ENCODE results near the gene SSC5D.

Gene SSC5D

DNA sequence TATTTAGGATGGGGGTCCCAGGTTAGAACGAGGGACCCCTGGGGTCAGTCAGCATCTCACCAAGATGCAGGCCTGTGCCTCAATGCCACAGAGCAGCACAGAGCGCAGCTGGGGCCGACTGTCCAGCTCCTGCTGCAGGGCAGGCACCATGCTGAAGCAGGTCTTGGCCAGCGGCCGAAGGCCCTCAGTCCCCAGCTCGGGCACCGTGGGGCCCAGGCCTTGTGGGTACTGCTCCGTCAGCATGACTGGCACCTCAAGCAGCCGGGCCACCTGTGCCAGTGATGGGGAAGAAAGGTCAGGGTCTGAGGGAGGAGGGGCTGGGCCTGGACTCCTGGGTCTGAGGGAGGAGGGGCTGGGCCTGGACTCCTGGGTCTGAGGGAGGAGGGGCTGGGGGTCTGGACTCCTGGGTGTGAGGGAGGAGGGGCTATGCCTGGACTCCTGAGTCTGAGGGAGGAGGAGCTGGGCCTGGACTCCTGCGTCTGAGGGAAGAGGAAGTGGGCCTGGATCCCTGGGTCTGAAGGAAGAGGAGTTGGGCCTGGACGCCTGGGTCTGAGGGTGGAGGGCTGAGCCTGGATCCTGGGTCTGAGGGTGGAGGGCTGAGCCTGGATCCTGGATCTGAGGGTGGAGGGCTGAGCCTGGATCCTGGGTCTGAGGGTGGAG is 32.5 kb upstream of the SSC5D start:
- no peak for DNase-seq

DNA sequence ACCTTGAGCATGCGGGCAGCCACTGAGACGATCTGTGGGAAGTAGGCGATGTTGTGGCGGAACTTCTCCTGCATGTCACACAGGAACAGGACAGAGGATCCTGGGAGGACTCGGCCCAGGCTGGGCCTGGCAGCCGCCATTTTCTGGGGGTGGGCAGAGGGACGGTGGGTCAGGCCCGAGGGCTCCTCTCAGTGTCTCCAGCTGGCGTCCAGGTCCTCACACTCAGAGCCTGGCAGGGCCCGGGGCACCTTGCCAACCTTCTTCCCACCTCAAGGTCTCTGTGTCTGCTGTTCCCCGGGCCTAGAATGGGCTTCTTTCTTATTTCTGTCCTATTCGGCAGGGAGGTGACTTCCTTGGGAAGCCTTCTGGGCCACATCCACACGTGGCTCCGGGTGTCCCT is 31.9 kb upstream of the SSC5D start:
- DNase-seq: no peak

DNA sequence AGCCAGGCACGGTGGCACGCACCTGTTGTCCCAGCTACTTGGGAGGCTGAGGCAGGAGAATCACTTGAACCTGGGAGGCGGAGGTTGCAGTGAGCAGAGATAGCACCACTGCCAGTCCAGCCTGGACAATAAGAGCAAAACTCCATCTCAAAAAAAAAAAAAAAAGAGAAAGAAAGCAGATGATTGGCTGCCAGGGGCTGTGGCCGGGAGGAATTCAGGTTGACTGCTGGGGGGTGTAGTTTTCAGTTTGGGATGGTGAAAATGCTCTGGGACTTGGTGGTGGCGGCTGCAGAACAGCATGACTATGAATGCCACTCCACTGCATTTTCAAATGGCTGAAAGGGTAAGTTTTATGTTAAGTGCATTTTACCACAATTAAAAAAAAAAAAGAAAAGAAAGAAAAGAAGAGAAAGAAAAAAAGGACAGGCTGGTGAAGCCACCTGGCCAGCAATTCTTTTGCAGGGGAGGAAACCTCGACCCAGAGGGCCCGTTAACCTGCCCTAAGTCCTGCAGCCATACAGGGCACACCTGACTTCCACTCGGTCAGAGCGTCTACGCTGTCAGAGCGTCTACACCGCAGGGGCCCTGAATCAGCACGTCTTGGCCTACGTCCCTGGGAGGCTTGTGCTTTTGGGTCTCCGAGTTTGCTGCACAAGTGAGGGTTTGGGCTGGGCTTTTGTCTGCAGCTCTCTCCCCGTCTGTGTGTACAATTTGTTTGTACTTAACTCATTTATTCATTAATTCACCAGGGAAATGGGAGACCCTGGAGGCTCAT is 30.4 kb upstream of the SSC5D start:
- no peak for DNase-seq

DNA sequence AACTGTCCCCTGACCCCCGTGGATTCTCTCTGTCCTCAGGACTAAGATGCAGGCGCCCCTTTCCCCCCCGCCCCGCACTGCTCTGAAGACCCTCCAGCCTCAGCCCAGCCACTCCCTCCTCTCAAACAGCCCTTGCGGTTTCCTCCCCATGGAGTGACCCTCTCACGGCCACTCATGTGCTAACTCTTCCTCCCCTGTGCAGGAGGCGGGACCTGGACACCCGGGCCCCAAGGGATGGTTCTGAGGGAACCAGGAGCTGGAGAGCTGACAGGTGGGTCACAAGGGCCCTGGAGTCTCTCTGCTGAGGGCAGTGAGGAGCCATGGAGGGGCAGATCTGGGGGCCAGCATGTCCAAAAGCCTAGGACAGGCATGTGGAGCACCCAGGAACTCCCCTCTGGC is 28.7 kb upstream of the SSC5D start:
- no peak for DNase-seq

DNA sequence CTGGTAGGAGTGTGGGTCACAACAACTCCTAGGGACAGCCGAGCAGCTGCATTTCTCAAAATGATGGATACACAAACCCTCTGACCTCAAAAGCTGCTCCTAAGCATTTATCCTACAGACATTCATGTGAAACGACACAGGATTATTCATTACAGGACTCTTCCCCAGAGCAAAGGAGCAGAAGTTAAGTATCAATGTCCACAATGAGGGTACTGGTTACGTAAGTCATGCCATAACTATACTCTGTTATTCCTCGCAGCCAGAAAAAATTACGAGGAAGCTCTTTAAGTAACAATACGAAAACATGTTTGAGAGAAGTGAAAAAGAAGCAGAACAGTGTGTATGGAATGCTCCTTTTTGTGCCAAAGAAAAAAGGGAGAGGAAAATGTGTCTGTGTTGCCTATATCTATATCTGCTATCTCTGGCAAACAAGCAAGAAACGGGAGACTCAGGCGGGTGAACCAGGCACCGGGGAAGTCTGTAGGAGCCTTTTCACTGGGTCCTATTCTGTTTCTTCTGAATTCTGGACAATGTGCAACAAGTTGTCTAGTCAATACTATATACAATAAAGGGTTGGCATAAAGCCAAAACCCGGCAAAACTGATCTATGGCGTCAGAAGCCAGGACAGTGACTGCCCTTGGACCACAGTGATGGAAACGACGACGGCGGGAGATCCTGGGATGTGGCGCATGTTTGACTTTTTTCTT is 28.1 kb upstream of the SSC5D start:
- no peak for DNase-seq

DNA sequence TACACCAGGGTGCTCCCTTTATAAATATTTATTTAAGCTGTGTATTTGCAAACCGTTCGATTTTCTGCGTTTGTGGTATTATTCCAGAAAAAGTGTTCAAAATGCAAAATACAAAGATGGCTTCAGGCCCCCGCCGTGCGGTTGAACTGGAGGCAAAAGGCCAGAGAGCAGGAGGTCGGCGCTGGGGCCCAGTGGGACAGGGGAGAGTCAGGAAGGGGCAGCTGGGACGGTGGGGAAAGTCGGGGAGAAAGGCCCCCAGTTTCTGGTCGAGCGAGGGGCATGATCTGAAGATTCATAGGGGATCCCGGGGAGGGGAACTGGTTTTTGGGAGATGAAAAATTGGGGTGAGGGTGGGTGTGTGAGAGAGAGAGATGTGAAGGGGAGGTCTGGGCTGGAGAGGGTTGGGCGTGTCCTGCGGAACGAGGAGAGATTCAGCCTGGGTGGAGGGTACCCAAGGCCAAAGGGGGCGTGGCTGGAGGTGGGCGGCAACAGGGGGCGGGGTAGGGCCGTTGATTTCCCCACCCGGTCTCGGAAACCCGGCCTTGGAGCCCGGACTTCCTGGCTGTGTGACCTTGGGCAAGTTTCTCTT is 27.5 kb upstream of the SSC5D start:
- DNase-seq: peak; percentile 78

DNA sequence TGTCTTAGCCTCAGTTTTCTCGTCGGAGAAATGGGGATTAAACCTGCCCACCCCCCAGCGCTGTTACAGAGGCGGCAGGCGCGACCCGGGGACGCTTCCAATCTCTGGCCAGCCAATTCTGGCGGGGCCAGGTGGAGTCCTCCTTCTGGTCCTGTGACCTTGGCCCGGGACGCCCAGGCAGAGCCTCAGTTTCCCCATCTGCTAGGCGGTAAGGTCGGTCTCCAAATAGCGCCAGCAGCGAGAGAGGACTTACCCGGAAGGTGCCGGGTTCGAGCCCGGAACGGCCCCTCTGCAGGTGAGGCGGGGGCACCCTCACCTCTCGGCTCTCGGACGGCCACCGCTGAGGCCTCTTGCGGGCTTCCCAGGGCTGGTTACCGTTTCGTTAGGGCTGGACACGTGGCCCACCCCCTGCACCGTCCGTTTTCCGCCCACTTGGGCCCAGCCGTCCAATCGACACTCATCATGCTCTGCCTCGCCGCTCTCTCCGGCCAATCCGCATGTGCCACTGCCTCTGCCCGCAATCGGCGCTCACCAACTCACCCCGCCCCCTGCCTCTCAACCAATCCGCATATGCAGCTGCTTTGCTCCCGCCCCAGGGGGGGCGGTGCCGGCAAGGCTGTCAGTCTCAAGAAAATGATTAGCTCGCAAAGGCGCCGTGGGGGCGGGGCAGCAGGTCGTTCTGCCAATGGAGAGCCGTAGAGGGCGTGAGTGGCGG is 26.8 kb upstream of the SSC5D start, which contains the start of gene ISOC2:
Gene ISOC2 (minus strand): TSS at position 384 of the 715 bp plus-strand sequence. CDS start 5,156 bp downstream, outside the sequence.
- DNase-seq: peak; percentile 100

DNA sequence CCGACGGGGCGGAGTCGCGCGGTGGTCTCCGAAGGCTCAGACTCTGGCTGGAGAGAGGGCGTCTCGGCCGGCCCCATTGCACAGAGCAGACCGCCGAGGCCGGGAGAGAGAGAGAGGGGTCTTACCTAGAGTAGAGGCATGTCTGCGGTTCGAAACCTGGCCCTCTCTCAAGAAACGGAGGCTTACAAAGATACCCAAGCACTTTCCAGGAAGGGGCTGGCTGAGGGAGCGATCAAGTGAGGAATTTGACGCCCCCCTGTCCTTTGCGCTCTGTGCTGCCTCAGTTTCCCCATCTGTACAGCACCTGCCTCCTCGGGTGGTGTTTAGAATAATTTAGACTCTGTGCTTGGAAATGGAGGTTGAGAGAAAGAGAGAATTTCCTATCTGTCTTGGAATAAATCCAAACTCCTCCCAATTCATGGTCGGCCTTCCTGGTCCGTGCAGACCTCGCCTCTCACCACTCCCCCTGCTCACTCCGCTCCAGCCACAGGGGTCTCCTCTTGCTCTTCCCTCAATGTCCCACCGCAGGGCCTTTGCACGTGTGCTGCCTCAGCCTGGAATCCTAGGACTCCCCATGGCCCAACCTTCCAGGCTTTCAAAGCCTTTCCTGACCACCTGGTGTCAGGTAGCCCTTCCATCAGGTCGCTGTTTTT is 26.1 kb upstream of the SSC5D start:
- DNase-seq: peak; percentile 45

DNA sequence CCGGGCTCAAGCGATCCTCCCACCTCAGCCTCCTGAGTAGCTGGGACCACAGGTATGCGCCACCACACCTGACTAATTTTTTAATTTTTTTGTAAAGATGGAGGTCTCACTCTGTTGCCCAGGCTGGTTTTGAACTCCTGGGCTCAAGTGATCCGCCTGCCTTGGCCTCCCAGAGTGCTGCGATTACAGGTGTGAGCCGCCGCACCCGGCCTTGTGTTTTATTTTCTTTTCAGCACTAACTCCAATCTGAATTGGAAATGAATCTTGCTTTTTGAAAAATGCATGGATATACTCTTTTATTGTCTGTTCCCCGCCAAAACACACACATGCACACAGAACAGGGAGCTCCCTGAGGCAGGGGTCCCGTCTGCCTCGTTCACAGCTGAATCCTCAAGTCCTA is 25.5 kb upstream of the SSC5D start:
- DNase-seq: no peak

DNA sequence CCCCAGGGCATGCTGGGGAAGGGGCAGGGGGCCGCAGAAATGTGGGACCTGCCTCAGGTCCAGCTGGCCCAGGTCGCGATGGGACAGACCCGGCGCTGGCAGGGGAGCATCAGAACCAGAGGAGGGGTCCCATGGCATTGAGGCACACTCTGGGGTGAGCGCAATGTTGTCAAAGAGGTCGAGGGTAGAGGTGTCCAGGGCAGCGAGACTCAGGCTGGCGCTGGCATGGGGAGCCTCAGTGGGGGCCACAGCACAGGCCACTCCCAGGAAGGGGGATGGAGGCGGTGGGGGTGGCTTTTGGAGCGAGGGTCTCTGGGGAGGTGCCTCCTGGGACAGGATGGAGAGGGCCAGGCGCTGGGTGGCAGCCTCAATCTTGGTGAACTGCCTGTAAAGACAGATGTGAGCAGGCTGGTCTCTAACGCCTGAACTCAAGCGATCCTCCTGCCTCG is 24.6 kb upstream of the SSC5D start:
- no peak for DNase-seq

DNA sequence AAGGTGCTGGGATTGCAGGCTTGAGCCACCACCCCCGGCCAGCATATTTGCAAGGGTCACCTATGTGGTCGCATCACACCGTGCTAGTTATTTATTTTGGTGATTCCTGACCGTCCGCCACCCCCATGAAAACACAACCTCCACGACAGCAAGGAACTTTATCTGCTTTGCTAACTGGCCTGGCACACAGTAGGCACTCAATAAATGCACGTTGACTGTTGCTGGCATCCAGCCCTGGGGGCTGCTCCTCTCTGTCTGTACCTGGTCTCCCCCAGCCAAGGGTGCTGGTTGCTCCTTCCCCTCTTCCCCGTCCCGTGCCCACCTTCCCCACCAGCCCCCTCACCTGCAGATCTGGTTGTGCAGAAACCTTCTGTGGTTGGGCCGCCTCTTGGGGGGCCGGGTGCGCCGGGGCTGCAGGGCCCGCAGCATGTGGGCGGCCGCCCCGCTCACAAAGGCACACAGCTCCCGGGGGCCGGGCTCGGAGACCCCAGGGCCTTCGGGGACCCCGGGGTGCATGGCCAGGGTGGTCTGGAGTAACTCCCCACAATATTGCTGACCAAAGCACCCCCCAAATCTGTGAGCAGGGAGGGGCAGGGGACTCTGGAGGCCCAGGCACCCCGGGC is 24.1 kb upstream of the SSC5D start:
- no peak for DNase-seq

DNA sequence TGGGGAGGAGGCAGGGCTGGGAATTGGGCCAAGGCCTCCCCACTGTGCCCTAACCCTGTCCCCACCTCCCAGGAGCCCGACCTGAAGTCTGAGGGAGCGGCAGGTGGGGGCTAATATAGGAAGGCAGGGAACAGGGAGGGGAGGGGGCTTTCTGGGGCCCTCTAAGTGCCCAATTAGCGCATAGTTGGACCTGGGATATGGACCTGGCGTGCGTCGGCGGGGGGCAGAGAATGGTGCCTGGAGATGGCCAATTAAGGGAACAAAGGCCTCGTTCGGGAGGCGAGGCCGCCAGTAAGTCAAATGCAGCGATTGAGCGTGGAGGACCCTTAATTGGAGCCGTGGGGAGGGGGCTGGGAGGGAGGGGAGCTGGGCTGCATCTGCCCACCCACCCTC is 23.6 kb upstream of the SSC5D start, which contains the start of gene C19orf85:
Gene C19orf85 (minus strand): TSS at position 90 of the 393 bp plus-strand sequence. CDS start 197 bp downstream, outside the sequence.
- no peak for DNase-seq

DNA sequence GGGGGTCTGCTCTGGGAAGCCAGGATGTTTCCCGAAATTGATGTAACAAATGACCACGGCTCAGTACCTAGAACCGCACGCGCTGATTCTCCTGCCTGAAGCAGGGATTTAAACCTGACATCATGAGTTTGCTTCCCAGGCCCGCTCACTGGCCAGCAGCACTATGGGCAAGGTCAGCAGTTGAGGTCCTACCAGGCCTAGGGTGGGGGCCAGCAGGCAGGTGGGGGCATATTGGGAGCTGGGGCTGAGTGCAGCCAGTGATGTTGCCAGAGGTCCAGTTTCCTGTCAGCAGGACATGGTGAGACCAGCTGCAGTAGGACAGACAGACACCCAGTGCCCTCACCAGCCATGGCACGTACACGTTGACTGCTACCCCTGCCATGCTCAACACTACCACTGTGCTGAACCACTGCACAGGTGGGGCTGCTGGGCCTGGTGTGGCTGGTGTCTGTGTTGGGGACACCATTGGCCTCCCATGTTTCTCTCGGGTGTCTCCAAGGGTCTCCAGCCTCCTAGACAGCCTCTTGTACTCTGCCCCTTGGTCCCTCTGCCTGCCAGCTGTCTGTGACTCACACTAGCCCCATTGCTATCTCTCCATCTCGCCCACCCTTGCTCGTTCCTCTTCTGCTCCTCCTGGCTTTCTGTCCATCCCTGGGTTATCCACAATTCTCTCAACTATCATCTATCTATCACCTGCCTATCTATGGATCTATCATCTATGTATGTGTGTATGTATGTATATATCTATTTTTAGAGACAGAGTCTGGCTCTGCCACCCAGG is 22.6 kb upstream of the SSC5D start:
- DNase-seq: no peak

DNA sequence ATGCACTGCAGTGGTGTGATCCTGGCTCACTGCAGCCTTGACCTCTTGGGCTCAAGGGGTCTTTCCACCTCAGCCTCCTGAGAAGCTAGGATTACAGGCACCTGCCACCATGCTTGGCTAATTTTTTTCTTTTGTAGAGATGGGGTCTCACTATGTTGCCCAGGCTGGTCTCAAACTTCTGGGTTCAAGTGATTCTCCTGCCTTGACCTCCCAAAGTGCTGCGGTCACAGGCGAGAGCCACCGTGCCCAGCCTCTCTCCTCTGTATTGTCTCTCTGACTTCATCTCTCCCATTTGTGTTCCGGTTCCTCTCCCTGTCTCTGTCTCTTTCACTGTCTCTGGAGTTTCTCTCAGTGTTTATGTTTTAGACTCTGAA is 22.0 kb upstream of the SSC5D start:
- no peak for DNase-seq

DNA sequence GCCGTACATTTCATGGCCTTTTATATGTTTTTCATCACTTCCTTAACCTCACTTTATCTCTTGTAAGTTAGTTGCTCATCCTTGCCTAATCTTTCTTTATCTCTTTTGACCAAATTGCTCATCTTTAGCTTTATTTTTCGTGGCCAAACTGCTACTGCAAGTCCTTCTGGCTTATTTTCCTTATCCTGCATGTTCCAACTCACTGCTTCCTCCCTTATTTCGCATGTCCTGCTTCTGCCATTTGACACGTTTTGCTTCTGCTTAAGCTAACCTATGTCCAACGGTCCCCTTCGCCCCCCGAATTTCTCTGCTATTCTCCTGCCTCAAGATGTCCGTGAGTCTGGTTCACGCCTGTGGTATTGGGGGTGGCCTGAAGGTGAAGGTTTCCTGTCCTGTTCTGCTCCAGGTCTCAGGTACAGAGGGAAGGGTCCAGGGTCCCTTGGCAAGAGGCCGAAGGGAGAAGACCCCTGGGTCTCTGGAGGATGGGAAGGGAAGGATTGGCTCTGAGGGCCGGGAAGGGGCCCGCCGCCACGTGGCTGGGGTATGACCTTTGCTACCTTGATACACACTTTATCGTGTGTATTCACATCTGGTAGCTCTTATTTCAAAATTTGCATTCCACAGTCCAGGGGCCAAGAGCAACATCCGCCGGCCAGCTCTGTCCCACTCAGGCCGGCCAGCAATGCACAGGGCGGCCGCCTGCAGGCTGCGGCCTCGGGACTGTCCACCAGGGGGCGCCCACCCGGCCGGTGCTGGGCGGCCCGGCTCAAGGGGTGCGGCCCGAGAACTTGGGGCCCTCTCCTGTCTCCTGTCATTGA is 20.8 kb upstream of the SSC5D start:
- peak; percentile 73 for DNase-seq

DNA sequence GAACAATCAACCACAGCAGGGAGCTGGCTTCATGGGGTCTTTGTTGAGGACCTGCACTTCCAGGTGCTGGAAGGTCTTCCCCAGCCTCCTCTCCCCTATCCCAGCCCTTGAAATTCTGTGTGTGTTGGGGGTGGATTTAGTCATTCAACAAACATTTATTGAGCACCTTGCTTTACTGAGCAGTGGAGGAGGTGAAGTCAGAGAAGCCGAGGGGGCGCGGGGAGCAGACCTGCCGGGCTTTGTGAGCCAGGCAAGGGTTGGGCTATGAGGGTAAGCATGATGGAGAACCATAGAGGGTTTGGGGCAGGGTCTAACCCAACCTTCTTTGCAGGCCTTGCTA is 20.2 kb upstream of the SSC5D start:
- no peak for DNase-seq

DNA sequence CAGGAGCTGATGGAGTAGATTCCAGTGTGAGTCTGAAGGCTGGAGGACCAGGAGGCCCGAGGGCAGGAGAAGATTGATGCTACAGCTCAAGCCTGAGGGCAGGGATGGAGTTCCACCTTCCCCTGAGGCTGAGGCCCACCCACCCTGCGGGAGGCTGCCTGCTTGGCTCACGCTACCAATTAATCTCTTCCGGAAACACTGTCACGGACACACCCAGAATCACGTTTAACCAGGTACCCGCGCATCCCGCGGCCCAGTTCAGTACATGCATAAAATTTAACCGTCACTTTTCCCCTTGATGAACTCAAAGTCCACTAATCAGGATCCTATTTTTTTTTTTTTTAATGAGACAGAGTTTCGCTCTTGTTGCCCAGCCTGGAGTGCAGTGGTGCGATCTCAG is 17.0 kb upstream of the SSC5D start:
- no peak for DNase-seq

DNA sequence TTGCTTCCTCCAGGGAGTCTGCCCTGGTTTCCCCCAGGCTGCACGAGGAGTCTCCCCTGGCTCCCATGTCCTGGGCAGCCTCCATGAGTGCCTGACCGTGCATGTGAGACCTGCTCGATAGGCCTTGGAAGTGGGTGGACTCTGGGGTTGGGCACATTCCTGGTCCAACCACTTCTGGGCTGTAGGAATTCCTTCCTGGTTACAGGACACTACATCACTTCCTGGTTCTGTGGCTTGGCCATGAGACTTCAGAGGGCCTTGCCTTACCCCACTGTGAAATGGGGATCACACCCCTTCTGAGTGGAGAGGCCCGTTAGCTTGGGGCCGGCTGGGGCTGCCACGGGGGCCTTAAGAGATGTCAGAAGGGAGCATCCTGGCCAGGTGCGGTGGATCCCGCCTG is 15.8 kb upstream of the SSC5D start:
- DNase-seq: peak; percentile 89

DNA sequence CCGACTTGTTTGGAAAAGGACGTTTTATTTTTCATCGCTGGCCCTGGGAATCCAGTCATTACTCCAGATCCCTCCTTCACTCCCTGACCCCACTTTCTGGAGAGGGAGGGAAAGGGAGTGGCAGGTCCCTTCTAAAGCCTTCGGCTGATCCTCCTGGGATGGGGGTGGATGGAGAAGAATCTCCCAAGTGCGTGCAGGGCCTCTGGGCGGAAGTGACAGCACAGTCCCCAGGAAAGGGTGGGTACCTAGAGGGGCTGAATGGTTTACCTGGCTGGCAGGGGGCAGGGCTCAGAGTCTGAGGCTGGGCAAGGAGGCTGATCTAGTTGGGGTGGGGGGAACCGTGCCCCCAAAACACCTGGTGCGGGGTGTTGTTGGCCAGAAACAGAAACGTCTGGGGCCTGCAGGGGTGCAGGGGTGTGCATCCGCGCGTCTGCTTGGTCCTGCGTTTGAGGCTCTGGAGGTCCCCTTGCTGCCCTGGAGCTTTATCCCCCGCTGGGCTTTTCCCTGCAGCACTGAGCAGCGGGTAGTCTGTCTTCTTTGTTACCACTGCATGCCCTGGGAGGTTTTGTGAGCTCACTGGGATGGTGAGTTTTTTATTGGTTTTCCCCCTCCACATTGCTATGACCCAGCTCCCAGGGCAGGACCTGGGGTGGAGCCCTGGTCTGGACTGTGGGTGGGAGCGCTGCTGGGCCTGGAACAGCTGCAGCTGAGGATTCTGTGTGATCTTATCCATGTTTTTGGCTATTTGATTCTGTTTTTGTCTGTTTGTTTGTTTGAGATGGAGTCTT is 14.8 kb upstream of the SSC5D start:
- peak; percentile 37 for DNase-seq

Data from EL (cell line).